Measurements from ENCODE around the gene PRICKLE2.

GRCh38 chr3:64054488-64054887 lies 170.8 kb downstream of the PRICKLE2 start:
- TF ChIP-seq POLR2AphosphoS5 (IDR thresholded peaks at IDR 0.05; ENCODE audit: low read depth, low read length) = no peak
- no peak for TF ChIP-seq TAF1 (IDR thresholded peaks at IDR 0.05; ENCODE audit: borderline replicate concordance, insufficient read depth, low read length)
- no peak for TF ChIP-seq REST (IDR thresholded peaks at IDR 0.05; ENCODE audit: insufficient read depth in 1 of 2, low read depth in 2 of 2, low read length in 2 of 2)

Measured in PFSK-1 (cell line).